SK-N-SH (cell line): ENCODE results near the gene CFAP126.

Experiments used
- CHD2 ChIP-seq: fragments of 150-350 bp; IDR thresholded peaks from 2 replicates; pipeline ENCODE4 v1.6.1; 2018; ENCODE audit warnings: low read length; ENCODE audit not compliant: partially characterized antibody
- CTCF ChIP-seq: fragments of 200-600 bp; sonication (generic); IDR thresholded peaks from 2 replicates; pipeline ENCODE4 v1.6.1; 2017; ENCODE audit warnings: antibody characterized with exemption, mild to moderate bottlenecking, moderate library complexity
- FOXJ3 ChIP-seq: sonication (generic); formaldehyde crosslinking; IDR thresholded peaks from 2 replicates; pipeline ENCODE4 v1.5.1; 2020; ENCODE audit warnings: mild to moderate bottlenecking, missing genetic modification reagents
- FOXM1 ChIP-seq: IDR thresholded peaks from 2 replicates; pipeline ENCODE4 v1.4.0; 2012; ENCODE audit warnings: low read depth, mild to moderate bottlenecking
- JUND ChIP-seq: IDR thresholded peaks from 2 replicates; pipeline ENCODE4 v1.4.0; 2012
- MAX ChIP-seq: IDR thresholded peaks from 2 replicates; pipeline ENCODE4 v1.4.0; 2012; ENCODE audit warnings: low read depth
- MEF2A ChIP-seq: IDR thresholded peaks from 2 replicates; pipeline ENCODE4 v1.4.0; 2012; ENCODE audit warnings: low read depth, borderline replicate concordance
- MXI1 ChIP-seq: IDR thresholded peaks from 2 replicates; pipeline ENCODE4 v1.6.1; 2012; ENCODE audit warnings: mild to moderate bottlenecking, low read depth, low read length, improper control_type of control experiment
- POLR2AphosphoS5 ChIP-seq: IDR thresholded peaks from 2 replicates; pipeline ENCODE4 v1.6.1; 2012; ENCODE audit warnings: low read depth, low read length
- REST ChIP-seq: IDR thresholded peaks from 2 replicates; pipeline ENCODE4 v1.6.1; 2012; ENCODE audit warnings: mild to moderate bottlenecking, low read depth, low read length, moderate library complexity
- SIN3A ChIP-seq: IDR thresholded peaks from 2 replicates; pipeline ENCODE4 v1.6.1; 2012; ENCODE audit warnings: low read depth, mild to moderate bottlenecking, low read length, moderate library complexity, borderline replicate concordance
- SMC3 ChIP-seq: IDR thresholded peaks from 2 replicates; pipeline ENCODE4 v1.6.1; 2012; ENCODE audit warnings: low read depth, low read length, improper control_type of control experiment
- USF1 ChIP-seq: IDR thresholded peaks from 2 replicates; pipeline ENCODE4 v1.4.0; 2012; ENCODE audit warnings: low read depth, borderline replicate concordance
- USF2 ChIP-seq: fragments of 150-350 bp; IDR thresholded peaks from 2 replicates; pipeline ENCODE4 v1.6.1; 2017; ENCODE audit warnings: antibody characterized with exemption, low read length, low read depth, borderline replicate concordance

GRCh38 chr1:161333166-161333565 is 34.5 kb downstream of the CFAP126 start:
- TF ChIP-seq MAX (no peak), CTCF (no peak), SIN3A (no peak), MEF2A (no peak), CHD2 (no peak), MXI1 (no peak), USF1 (no peak), REST (no peak), USF2 (no peak), FOXJ3 (CRISPR knock-in tag) (no peak), JUND (no peak), FOXM1 (no peak), SMC3 (no peak), POLR2AphosphoS5 (no peak)
